ENCODE measurements around the gene METTL14.

Gene METTL14

DNA sequence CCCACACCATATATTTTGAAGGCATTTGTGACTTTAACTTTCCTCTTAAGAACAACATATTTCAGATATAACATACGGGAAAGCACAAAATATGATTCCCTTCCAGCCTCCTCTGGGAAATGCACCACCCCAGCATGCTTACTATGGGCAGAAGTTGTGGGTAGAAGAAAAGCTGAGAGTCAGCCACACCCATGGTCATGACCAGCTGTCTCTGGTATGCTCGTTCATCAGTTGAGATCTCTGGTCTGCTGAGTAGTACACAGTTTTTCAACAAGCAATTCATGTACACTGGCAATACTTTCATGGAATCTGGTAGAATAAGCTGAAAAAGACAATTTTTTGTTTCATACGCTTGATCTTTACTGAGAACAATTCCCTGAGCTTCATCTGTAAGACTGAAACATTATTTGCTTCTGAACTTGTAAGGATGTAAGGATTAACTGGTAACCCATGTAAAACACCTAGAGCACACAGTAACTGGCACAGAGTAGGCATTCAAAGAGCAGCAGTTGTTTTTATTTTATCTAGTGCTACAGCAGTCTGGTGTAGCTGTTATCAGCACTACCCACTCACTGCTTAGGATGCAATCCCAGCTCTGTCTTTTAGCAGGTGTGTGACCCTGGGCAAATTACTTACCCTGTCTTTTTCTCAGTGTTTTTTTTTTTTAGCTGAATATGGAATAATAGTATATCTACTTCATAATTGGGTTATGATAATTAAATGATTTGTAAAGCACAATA lies 47.6 kb downstream of the METTL14 start:
- no peak for DNase-seq (ENCODE audit: low read depth, low spot score)

GRCh38 chr4:118734491-118735205 lies 49.5 kb downstream of the METTL14 start:
- no peak for DNase-seq (ENCODE audit: low read depth, low spot score)
- H3K27ac ChIP-seq = no peak overlapping the region

More for the DNA sequence above, 47.6 kb downstream of the METTL14 start:
- peak overlapping the region; percentile 21 for H3K27ac ChIP-seq

- no peak for DNase-seq (ENCODE audit: low read depth, low spot score)
- H3K27ac ChIP-seq = no peak overlapping the region
Measured at GRCh38 chr4:118736900-118737299, 51.7 kb downstream of the METTL14 start.

- H3K27ac ChIP-seq = no peak overlapping the region
- no peak for DNase-seq (ENCODE audit: low read depth, low spot score)
Measured at GRCh38 chr4:118738090-118738489, 52.9 kb downstream of the METTL14 start.

- H3K27ac ChIP-seq = no peak overlapping the region
- no peak for DNase-seq (ENCODE audit: low read depth, low spot score)
Measured at GRCh38 chr4:118739022-118739713, 54.0 kb downstream of the METTL14 start.

DNA sequence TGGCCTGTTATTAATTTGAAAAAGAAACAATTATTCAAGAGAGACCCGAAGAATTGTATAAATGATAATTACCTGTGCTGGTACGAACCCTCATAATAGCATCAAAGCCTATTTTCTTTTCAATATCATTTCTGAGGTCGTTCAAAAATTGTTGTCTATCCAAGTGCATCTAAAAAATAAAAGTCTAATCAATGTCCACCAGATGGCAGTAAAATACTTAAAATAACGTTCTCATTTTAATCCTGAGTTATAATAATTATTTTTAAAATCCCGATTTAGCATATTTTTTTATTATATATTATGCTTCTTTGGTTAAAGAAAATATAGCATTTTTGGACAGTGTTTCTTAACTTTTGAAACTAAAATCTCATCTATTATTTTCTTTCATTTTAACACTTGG lies 55.7 kb downstream of the METTL14 start:
- no peak for DNase-seq (ENCODE audit: low read depth, low spot score)
- no peak overlapping the region for H3K27ac ChIP-seq

DNA sequence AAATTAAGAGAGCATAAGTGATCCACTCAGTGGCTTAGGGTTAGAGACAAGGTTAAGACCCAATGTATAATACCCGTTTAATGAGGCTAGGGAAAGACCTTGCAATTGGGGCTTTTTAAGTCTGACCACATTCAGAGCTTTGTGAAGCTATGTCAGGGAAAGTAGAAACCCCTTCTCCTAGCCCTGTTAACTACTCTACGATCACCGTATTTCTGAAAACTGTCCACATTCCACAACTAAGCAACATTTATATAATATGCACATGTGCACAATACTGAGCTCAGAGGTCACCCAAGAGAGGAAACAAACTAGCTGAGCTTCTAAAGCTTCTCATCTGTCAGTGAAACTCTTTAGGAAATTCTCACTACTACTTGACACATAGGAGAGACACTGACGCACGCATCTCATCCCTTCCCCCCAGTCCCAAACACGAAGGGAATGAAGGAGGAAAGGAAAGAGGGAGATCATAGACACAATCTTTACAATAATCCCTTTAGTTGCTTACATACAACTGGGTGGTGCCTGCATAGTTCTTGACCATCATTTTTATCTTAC lies 56.2 kb downstream of the METTL14 start:
- no peak overlapping the region for H3K27ac ChIP-seq
- DNase-seq (ENCODE audit: low read depth, low spot score) = no peak

DNA sequence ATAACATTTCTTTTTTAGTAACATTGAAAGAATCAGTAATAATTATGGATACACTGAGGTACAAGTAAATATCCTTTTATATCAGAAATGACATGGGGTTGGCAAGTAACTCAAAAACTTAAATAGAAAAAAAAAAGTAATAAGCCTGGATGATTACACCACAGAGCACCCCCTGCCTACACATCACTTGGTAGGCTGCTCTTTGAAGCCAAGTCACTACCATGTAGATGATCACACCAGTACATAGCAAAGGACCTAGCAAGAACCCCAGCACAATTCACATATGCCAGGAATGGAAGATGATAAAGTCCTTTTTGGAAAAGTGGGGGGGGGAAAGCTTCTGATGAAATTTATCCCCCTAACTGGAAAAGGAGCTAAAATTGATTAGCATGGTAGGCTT lies 56.9 kb downstream of the METTL14 start:
- no peak for DNase-seq (ENCODE audit: low read depth, low spot score)

DNA sequence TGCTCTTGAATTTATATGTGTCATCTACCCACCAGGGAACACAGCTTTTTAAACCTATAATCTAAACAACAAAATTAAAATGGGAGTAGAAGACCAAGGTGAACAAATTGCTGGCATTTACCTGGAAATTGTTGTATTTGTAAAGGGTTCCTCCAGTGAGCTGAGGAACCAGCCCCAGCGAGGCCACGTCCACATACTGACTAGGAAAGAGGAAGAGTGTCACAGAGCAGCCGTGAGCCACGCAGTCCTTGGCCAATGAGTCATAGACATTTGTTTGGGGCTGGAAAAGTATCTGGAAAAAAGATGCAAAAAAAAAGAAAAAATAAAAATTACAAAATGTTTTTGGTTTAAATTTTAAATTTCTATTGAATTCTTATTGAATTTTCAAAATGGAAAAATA lies 58.7 kb downstream of the METTL14 start:
- no peak overlapping the region for H3K27ac ChIP-seq
- no peak for DNase-seq (ENCODE audit: low read depth, low spot score)

More for the DNA sequence above, 56.9 kb downstream of the METTL14 start:
- no peak overlapping the region for H3K27ac ChIP-seq

GRCh38 chr4:118745357-118745756 lies 60.2 kb downstream of the METTL14 start:
- no peak overlapping the region for H3K27ac ChIP-seq
- no peak for DNase-seq (ENCODE audit: low read depth, low spot score)

DNA sequence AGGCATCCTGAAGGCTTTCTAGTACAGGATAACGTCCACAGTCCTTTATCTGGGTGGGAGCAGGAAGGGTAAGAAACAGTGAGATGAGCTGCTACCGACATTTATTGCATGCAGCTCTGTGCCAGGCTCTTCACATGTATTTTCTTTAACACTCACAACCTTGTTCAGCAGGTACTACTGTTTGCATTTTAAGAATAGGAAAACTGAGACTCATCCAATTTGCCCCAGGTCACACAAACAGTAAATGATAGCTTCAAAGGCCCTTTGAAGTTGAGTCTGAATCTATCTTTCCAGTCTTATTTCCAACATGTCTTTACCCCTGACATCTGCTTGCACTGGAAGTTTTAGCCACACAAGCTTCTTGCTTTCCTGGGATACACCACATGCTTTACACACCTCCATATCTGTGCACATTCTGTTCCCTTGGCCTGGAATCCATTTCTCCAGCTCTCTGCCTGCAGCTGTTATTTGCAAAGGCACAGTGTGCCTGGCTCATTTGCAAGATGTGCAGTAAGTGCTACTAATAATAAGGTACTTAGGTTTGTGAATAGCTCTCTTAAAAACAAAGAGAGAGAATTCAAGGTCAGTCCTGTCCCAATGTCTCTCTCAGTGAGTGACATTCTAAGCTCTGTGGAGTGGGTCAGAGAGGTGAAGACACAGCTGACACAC lies 61.2 kb downstream of the METTL14 start:
- no peak overlapping the region for H3K27ac ChIP-seq
- no peak for DNase-seq (ENCODE audit: low read depth, low spot score)

- DNase-seq (ENCODE audit: low read depth, low spot score) = no peak
- no peak overlapping the region for H3K27ac ChIP-seq
Measured at GRCh38 chr4:118749347-118749988, 64.3 kb downstream of the METTL14 start.

GRCh38 chr4:118751629-118752323 lies 66.6 kb downstream of the METTL14 start:
- no peak overlapping the region for H3K27ac ChIP-seq
- no peak for DNase-seq (ENCODE audit: low read depth, low spot score)

DNA sequence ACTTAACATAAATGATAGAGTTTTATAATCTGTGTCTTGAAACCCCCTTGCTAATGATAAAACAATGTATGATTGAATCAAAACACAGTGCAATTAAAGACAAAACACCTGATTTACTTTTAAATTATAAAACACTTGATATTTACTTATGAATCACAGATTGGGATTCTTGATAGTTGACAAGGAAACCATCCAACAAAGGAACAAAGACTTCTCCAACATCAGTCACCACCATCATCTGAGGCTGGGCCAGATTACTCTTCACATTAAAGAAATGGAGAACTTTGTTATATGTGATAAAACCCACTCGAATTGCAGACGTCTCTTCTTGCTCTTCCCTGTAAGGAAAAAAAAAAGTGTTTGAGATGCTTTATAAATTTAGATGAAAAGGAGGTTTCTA lies 67.4 kb downstream of the METTL14 start:
- no peak overlapping the region for H3K27ac ChIP-seq
- no peak for DNase-seq (ENCODE audit: low read depth, low spot score)

GRCh38 chr4:118753096-118753495 lies 67.9 kb downstream of the METTL14 start:
- no peak overlapping the region for H3K27ac ChIP-seq
- DNase-seq (ENCODE audit: low read depth, low spot score) = no peak

DNA sequence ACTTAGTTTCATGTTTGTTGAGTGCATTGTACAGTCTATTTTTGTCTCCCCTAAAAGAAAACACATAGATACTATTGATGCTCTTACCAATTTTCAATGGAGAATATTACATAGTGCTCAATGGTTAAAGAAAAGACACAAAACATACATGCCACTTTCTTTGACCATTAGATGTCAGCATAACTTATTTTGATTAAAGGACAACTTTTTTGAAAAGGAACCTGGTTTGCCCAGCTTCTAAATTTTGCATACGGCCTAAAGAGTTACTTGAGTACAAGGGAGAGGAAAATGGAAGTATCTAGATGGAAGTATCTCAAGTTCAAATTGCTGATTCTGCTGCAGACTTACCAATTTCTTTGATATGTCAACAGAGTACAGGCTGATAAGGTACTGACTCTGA lies 68.5 kb downstream of the METTL14 start:
- no peak for DNase-seq (ENCODE audit: low read depth, low spot score)
- no peak overlapping the region for H3K27ac ChIP-seq

GRCh38 chr4:118754890-118755289 lies 69.7 kb downstream of the METTL14 start:
- no peak for DNase-seq (ENCODE audit: low read depth, low spot score)
- H3K27ac ChIP-seq = no peak overlapping the region

GRCh38 chr4:118755438-118756226 lies 70.4 kb downstream of the METTL14 start:
- no peak for DNase-seq (ENCODE audit: low read depth, low spot score)
- no peak overlapping the region for H3K27ac ChIP-seq

DNA sequence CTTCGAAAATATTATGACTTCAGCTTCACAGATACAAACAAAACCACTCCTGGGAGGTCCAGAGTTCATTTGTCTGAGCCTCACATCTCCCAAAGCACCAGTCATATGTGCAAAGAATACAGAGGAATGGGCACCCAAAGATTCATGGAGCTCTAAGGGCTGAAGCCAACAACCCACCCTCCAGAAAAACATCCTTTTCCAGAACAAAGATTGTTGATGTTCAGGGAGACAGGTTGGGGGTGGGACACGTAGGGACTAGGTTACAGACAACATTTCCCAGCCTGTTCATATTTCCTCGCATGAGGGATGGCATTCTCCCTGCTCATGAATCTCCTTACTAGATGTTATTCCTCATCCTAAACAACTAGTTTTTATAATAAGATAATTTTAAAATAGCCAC lies 71.2 kb downstream of the METTL14 start:
- H3K27ac ChIP-seq = no peak overlapping the region
- no peak for DNase-seq (ENCODE audit: low read depth, low spot score)

All from epithelial cell of prostate (primary cell).